ENCODE results near the gene KIAA1328. TPM values are rescaled to one million over a fixed set of nuclear protein-coding genes. Genes with fewer than 3 reads are reported as not detected.

Gene KIAA1328
- total and polyA plus RNA-seq, 2 experiments from 2014 or later = 3.3 to 12.5 TPM

- H3K79me2 ChIP-seq = no peaks in the 10 kb centered on the region
- no peak overlapping the region for H2AFZ ChIP-seq
- DNase-seq (ENCODE audit: low spot score) = no peak
- no peak for TF ChIP-seq EZH2phosphoT487 (IDR thresholded peaks at IDR 0.05; ENCODE audit: low read depth, severe bottlenecking, unreplicated experiment)
- no peak for TF ChIP-seq CTCF (IDR thresholded peaks at IDR 0.05; ENCODE audit: poor library complexity)
- TF ChIP-seq EZH2 (IDR thresholded peaks at IDR 0.05; ENCODE audit: borderline replicate concordance) = no peak
- H3K9me2 ChIP-seq (replicated peaks; ENCODE audit: insufficient read depth) = no peaks in the 10 kb centered on the region
- no peaks in the 10 kb centered on the region for H3K4me1 ChIP-seq (ENCODE audit: insufficient read depth)
- H3K4me3 ChIP-seq = no peak overlapping the region
- 93% methylated on average over 1 of the region's 1 CpG for WGBS (ENCODE audit: low lambda C conversion rate, missing lambda C conversion rate)
- no peak overlapping the region for H3K27ac ChIP-seq
- H3K27me3 ChIP-seq = no peaks in the 10 kb centered on the region
- no peaks in the 10 kb centered on the region for H3K36me3 ChIP-seq (replicated peaks; ENCODE audit: insufficient read depth, low read depth)
- no peak overlapping the region for H3K4me2 ChIP-seq
- no peaks in the 10 kb centered on the region for H3K9me3 ChIP-seq (ENCODE audit: low read depth)
- H4K20me1 ChIP-seq (ENCODE audit: insufficient read depth, poor library complexity, severe bottlenecking) = no peaks in the 10 kb centered on the region
Observed at GRCh38 chr18:37065254-37065653, 236.3 kb downstream of the KIAA1328 start.

- Histone ChIP-seq H3K4me2 (no peak overlapping the region), H3K4me1 (ENCODE audit: insufficient read depth) (no peaks in the 10 kb centered on the region), H3K9me2 (replicated peaks; ENCODE audit: insufficient read depth) (peaks cover 4% of the 10 kb centered on the region), H4K20me1 (ENCODE audit: insufficient read depth, poor library complexity, severe bottlenecking) (no peaks in the 10 kb centered on the region), H3K27me3 (no peaks in the 10 kb centered on the region), H3K9me3 (ENCODE audit: low read depth) (no peaks in the 10 kb centered on the region), H3K4me3 (no peak overlapping the region), H3K36me3 (replicated peaks; ENCODE audit: insufficient read depth, low read depth) (no peaks in the 10 kb centered on the region), H3K27ac (no peak overlapping the region), H2AFZ (no peak overlapping the region), H3K79me2 (no peaks in the 10 kb centered on the region)
- WGBS (ENCODE audit: low lambda C conversion rate, missing lambda C conversion rate) = 71% methylated on average over 5 of the region's 6 CpGs
- DNase-seq (ENCODE audit: low spot score) = no peak
- TF ChIP-seq EZH2phosphoT487 (IDR thresholded peaks at IDR 0.05; ENCODE audit: low read depth, severe bottlenecking, unreplicated experiment) (no peak), EZH2 (IDR thresholded peaks at IDR 0.05; ENCODE audit: borderline replicate concordance) (no peak), CTCF (IDR thresholded peaks at IDR 0.05; ENCODE audit: poor library complexity) (no peak)
Observed at GRCh38 chr18:37084912-37085311, 256.0 kb downstream of the KIAA1328 start.

GRCh38 chr18:37085362-37085761 lies 256.4 kb downstream of the KIAA1328 start:
- Histone ChIP-seq H3K4me1 (ENCODE audit: insufficient read depth) (no peaks in the 10 kb centered on the region), H3K27me3 (no peaks in the 10 kb centered on the region), H3K79me2 (no peaks in the 10 kb centered on the region), H3K27ac (no peak overlapping the region), H3K4me3 (no peak overlapping the region), H4K20me1 (ENCODE audit: insufficient read depth, poor library complexity, severe bottlenecking) (no peaks in the 10 kb centered on the region), H3K9me3 (ENCODE audit: low read depth) (no peaks in the 10 kb centered on the region), H2AFZ (no peak overlapping the region), H3K4me2 (no peak overlapping the region), H3K36me3 (replicated peaks; ENCODE audit: insufficient read depth, low read depth) (no peaks in the 10 kb centered on the region), H3K9me2 (replicated peaks; ENCODE audit: insufficient read depth) (peaks cover 4% of the 10 kb centered on the region)
- WGBS (ENCODE audit: low lambda C conversion rate, missing lambda C conversion rate) = 86% methylated on average over 2 of the region's 2 CpGs
- TF ChIP-seq CTCF (IDR thresholded peaks at IDR 0.05; ENCODE audit: poor library complexity) (no peak), EZH2phosphoT487 (IDR thresholded peaks at IDR 0.05; ENCODE audit: low read depth, severe bottlenecking, unreplicated experiment) (no peak), EZH2 (IDR thresholded peaks at IDR 0.05; ENCODE audit: borderline replicate concordance) (no peak)
- DNase-seq (ENCODE audit: low spot score) = no peak
